C4-2B (cell line): Measurements from ENCODE around the gene CTPS1.

Source experiments
- CTCF ChIP-seq: fragments of 450-650 bp; conservative IDR thresholded peaks from 2 replicates; pipeline ENCODE4 v1.5.1; 2017; ENCODE audit warnings: mild to moderate bottlenecking
- ZFX ChIP-seq: fragments of 450-650 bp; IDR thresholded peaks from 2 replicates; pipeline ENCODE4 v1.6.1; 2017

- TF ChIP-seq CTCF, result no peak
- TF ChIP-seq ZFX, result no peak
These were observed 47.5 kb upstream of the CTPS1 start for GRCh38 chr1:40932006-40932405.
